GM21447 (cell line): ENCODE data around the gene BAX.

Experiments
- ATAC-seq: cut with Tn5 transposase; IDR thresholded peaks from one replicate; pipeline ENCODE4 v1.9.1; 2021; ENCODE audit not compliant: unreplicated experiment

Gene BAX

GRCh38 chr19:48928164-48929025 lies 26.3 kb upstream of the BAX start:
- no peak for ATAC-seq

- peak; percentile 53 for ATAC-seq
Observed at GRCh38 chr19:48933382-48933932, 21.2 kb upstream of the BAX start, which contains the start of gene DHDH. Gene DHDH, plus strand, starts transcription at chr19:48933699. Its CDS starts 23 bp downstream, at chr19:48933722.

GRCh38 chr19:48934837-48935236 lies 19.8 kb upstream of the BAX start:
- no peak for ATAC-seq

GRCh38 chr19:48935864-48936263 lies 18.8 kb upstream of the BAX start:
- ATAC-seq = no peak

GRCh38 chr19:48938256-48938655 lies 16.4 kb upstream of the BAX start:
- no peak for ATAC-seq

- ATAC-seq = no peak
Observed at GRCh38 chr19:48940902-48941301, 13.8 kb upstream of the BAX start.

- no peak for ATAC-seq
Observed at GRCh38 chr19:48943081-48943480, 11.6 kb upstream of the BAX start.

GRCh38 chr19:48945415-48945814 lies 9.3 kb upstream of the BAX start:
- ATAC-seq = no peak

GRCh38 chr19:48945817-48946216 lies 8.9 kb upstream of the BAX start:
- ATAC-seq = no peak

GRCh38 chr19:48946463-48947257 lies 8.0 kb upstream of the BAX start:
- ATAC-seq = no peak

GRCh38 chr19:48947258-48947542 lies 7.5 kb upstream of the BAX start:
- no peak for ATAC-seq

GRCh38 chr19:48950159-48950558 lies 4.5 kb upstream of the BAX start:
- ATAC-seq = no peak

- ATAC-seq = no peak
Observed at GRCh38 chr19:48950830-48951519, 3.7 kb upstream of the BAX start.

- ATAC-seq = no peak
Observed at GRCh38 chr19:48953141-48953540, 1.5 kb upstream of the BAX start.

- no peak for ATAC-seq
Observed at GRCh38 chr19:48953990-48954594, 583 bp upstream of the BAX start.

- no peak for ATAC-seq
Observed at GRCh38 chr19:48955308-48955958, 758 bp downstream of the BAX start.

GRCh38 chr19:48958006-48958405 lies 3.3 kb downstream of the BAX start:
- ATAC-seq = no peak

- no peak for ATAC-seq
Observed at GRCh38 chr19:48959341-48960239, 4.9 kb downstream of the BAX start.

- no peak for ATAC-seq
Observed at GRCh38 chr19:48961051-48961649, 6.5 kb downstream of the BAX start.
